ENCODE data around the gene RNASE4. TPM values are rescaled to one million over a fixed set of nuclear protein-coding genes. Genes with fewer than 3 reads are reported as not detected.

RNASE4 gene, protein sequence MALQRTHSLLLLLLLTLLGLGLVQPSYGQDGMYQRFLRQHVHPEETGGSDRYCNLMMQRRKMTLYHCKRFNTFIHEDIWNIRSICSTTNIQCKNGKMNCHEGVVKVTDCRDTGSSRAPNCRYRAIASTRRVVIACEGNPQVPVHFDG
- total RNA-seq (2014; rRNA removed; shearing (Covaris generic)) (1.6 and 2.0 TPM in 2 replicates), polyA plus RNA-seq (2016; fragmentation: Nextera tagmentation; extraction: Ambion mirVana) (0.29 and 0.45 TPM in 2 replicates)
- long read RNA-seq, partial matches to known transcripts: 0 of 3 reads
- long read RNA-seq, other reads (novel, unspliced or antisense): 1 of 3 reads

DNA sequence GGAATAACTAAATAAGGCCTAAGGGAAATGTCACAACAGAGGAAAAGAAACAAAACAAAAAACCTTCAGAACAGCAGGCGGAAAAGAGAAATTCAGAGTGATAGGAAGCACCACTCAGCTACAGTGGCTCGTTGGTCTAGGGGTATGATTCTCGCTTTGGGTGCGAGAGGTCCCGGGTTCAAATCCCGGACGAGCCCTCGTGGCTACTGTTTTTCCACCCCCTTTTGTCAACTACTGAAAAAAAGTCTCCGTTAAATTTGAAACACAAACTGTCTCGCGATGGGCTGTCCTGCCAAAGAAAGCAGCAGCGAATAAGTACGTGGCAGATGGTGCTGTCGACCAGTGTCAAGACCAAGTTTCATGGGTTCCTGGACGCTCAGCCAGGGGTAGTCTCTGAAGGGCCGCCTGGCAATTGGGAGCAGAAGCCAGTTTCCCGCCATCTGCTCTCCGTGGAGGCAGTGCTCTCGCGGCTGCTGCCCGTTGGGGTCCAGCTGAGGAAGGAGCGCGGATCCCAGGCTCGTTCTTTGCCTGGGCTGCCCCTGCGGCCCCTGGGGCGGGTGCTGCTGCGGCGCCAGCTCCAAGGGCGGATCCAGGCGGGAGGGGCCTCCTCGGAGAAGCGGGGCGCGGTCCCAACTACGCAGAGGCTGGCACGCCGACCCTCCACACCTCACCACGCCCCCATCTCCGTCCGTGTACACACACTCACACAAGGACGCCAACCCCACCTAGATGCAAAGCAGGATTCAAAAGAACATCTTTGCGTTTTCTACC lies at the start of gene RNASE4:
TSS of gene RNASE4 (plus strand) at position 670 of the 771 bp plus-strand sequence. CDS start 14,812 bp downstream, outside the sequence.
- peaks cover 27% of the 10 kb centered on the region for H3K4me1 Mint-ChIP-seq
- H3K27ac Mint-ChIP-seq: peak within 1 kb of the TSS; percentile 60; the same call in 1 of the 2 replicates
- TF ChIP-seq CREB1 (CRISPR knock-in tag; IDR thresholded peaks at IDR 0.05; ENCODE audit: low read depth): 0 out of 2 replicates have a peak, but pooled peaks have one; percentile 40
- 0 out of 2 replicates have a peak, but pooled peaks have one; percentile 0 for TF ChIP-seq POLR2AphosphoS5 (IDR thresholded peaks at IDR 0.05; ENCODE audit: low read depth)
- no peak for TF ChIP-seq EZH2phosphoT487 (IDR thresholded peaks at IDR 0.05; ENCODE audit: unreplicated experiment)
- Histone ChIP-seq H3K27ac (ENCODE audit: low read depth) (peak within 1 kb of the TSS; percentile 60), H3K9me2 (ENCODE audit: insufficient read depth) (no peaks in the 10 kb centered on the region), H3K4me2 (peak within 1 kb of the TSS; percentile 80), H3F3A (replicated peaks; ENCODE audit: low read depth) (peaks cover 3% of the 10 kb centered on the region; the same call in 1 of the 2 replicates), H3K27me3 (ENCODE audit: insufficient read depth) (no peaks in the 10 kb centered on the region), H3K36me3 (ENCODE audit: insufficient read depth) (no peaks in the 10 kb centered on the region), H2AFZ (peak within 1 kb of the TSS; percentile 98), H4K20me1 (replicated peaks; ENCODE audit: insufficient read depth) (no peaks in the 10 kb centered on the region), H3K4me3 (peak within 1 kb of the TSS; percentile 92), H3K4me1 (ENCODE audit: insufficient read depth) (peaks cover 9% of the 10 kb centered on the region), H3K79me2 (replicated peaks; ENCODE audit: insufficient read depth) (no peaks in the 10 kb centered on the region)
- DNase-seq (ENCODE audit: low spot score): peak; percentile 87
- H3K4me3 Mint-ChIP-seq: no peak within 1 kb of the TSS
- H3K36me3 Mint-ChIP-seq (ENCODE audit: low read depth): no peaks in the 10 kb centered on the region; the same call in 1 of the 3 replicates
- H3K9me3 Mint-ChIP-seq: no peaks in the 10 kb centered on the region; the same call in 2 of the 3 replicates
- peak; percentile 39 for ATAC-seq
- H3K27me3 Mint-ChIP-seq (ENCODE audit: insufficient read depth, low read depth, poor library complexity): peaks cover 13% of the 10 kb centered on the region

DNA sequence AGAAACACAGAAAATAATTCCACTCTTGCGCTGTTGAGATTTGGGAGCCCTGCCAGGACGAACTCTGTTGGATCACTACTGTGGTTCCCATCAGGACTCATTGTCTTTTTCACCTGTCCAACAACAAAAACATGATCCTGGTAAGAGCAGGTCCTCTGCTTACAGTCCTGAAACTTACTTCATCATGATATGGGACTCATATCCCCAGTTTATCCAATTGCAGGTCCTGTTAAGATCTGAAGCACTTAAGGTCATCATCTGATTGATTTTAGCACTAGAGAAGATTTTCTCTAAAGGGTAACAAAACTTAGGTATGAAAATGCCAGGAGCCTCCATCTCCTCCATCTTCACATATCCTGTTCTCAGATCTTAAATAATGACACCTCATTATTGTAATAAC lies 42.8 kb upstream of the RNASE4 start, which contains the start of gene OR6S1:
TSS of gene OR6S1 (minus strand) at position 101 of the 400 bp plus-strand sequence. CDS start at position 101, 0 bp downstream.
- H3K9me3 Mint-ChIP-seq: no peaks in the 10 kb centered on the region
- no peak within 1 kb of the TSS for H3K27ac Mint-ChIP-seq
- H3K4me2 ChIP-seq: no peak within 1 kb of the TSS
- H3K27me3 ChIP-seq (ENCODE audit: insufficient read depth): no peaks in the 10 kb centered on the region
- ATAC-seq (no peak), DNase-seq (ENCODE audit: low spot score) (no peak)
- no peaks in the 10 kb centered on the region for H3K4me1 ChIP-seq (ENCODE audit: insufficient read depth)
- H2AFZ ChIP-seq: no peak within 1 kb of the TSS
- no peaks in the 10 kb centered on the region for H3K9me2 ChIP-seq (ENCODE audit: insufficient read depth)
- no peak for TF ChIP-seq CREB1 (CRISPR knock-in tag; IDR thresholded peaks at IDR 0.05; ENCODE audit: low read depth)
- TF ChIP-seq POLR2AphosphoS5 (IDR thresholded peaks at IDR 0.05; ENCODE audit: low read depth): no peak
- TF ChIP-seq, protein P1, sequence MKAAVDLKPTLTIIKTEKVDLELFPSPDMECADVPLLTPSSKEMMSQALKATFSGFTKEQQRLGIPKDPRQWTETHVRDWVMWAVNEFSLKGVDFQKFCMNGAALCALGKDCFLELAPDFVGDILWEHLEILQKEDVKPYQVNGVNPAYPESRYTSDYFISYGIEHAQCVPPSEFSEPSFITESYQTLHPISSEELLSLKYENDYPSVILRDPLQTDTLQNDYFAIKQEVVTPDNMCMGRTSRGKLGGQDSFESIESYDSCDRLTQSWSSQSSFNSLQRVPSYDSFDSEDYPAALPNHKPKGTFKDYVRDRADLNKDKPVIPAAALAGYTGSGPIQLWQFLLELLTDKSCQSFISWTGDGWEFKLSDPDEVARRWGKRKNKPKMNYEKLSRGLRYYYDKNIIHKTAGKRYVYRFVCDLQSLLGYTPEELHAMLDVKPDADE (IDR thresholded peaks at IDR 0.05): no peak
- TF ChIP-seq ZNF331 (CRISPR knock-in tag; IDR thresholded peaks at IDR 0.05; ENCODE audit: low read depth): no peak
- no peak for TF ChIP-seq EZH2phosphoT487 (IDR thresholded peaks at IDR 0.05; ENCODE audit: unreplicated experiment)
- H3K4me3 Mint-ChIP-seq: no peak within 1 kb of the TSS
- no peak within 1 kb of the TSS for H3K27ac ChIP-seq (ENCODE audit: low read depth)
- no peaks in the 10 kb centered on the region for H4K20me1 ChIP-seq (replicated peaks; ENCODE audit: insufficient read depth)
- H3K36me3 Mint-ChIP-seq (ENCODE audit: low read depth): no peaks in the 10 kb centered on the region
- no peaks in the 10 kb centered on the region for H3K36me3 ChIP-seq (ENCODE audit: insufficient read depth)
- H3K4me1 Mint-ChIP-seq: no peaks in the 10 kb centered on the region
- H3K79me2 ChIP-seq (replicated peaks; ENCODE audit: insufficient read depth): no peaks in the 10 kb centered on the region
- H3F3A ChIP-seq (replicated peaks; ENCODE audit: low read depth): no peaks in the 10 kb centered on the region
- H3K4me3 ChIP-seq: no peak within 1 kb of the TSS
- H3K27me3 Mint-ChIP-seq (ENCODE audit: insufficient read depth, low read depth, poor library complexity): peaks cover 2% of the 10 kb centered on the region

DNA sequence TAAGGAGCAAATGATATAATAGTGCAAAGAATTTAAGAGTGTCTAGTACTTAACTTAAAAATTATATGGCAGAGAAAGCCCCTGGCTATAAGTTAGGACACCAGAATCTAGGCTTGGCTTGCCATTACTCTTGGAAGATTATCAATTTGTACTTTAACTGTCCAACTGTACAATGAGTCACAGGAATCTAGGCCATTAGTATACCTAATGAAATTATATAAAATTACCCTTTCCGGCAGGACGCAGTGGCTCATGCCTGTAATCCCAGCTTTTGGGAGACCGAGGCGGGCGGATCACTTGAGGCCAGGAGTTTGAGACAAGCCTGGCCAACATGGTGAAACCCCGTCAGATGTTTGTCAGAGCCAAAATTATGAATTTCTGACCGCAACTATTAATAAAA lies 42.2 kb upstream of the RNASE4 start:
- Histone ChIP-seq H3K4me1 (ENCODE audit: insufficient read depth) (no peaks in the 10 kb centered on the region), H3K9me2 (ENCODE audit: insufficient read depth) (no peaks in the 10 kb centered on the region), H3F3A (replicated peaks; ENCODE audit: low read depth) (no peaks in the 10 kb centered on the region), H3K79me2 (replicated peaks; ENCODE audit: insufficient read depth) (no peaks in the 10 kb centered on the region), H4K20me1 (replicated peaks; ENCODE audit: insufficient read depth) (no peaks in the 10 kb centered on the region), H3K27ac (ENCODE audit: low read depth) (no peak overlapping the region), H3K36me3 (ENCODE audit: insufficient read depth) (no peaks in the 10 kb centered on the region), H3K4me3 (no peak overlapping the region), H3K4me2 (no peak overlapping the region), H2AFZ (no peak overlapping the region), H3K27me3 (ENCODE audit: insufficient read depth) (no peaks in the 10 kb centered on the region)
- Mint-ChIP-seq H3K4me1 (no peaks in the 10 kb centered on the region), H3K4me3 (no peak overlapping the region), H3K27ac (no peak overlapping the region), H3K27me3 (ENCODE audit: insufficient read depth, low read depth, poor library complexity) (peaks cover 2% of the 10 kb centered on the region), H3K9me3 (no peaks in the 10 kb centered on the region), H3K36me3 (ENCODE audit: low read depth) (no peaks in the 10 kb centered on the region)
- DNase-seq (ENCODE audit: low spot score) (no peak), ATAC-seq (no peak)
- TF ChIP-seq, protein P2, sequence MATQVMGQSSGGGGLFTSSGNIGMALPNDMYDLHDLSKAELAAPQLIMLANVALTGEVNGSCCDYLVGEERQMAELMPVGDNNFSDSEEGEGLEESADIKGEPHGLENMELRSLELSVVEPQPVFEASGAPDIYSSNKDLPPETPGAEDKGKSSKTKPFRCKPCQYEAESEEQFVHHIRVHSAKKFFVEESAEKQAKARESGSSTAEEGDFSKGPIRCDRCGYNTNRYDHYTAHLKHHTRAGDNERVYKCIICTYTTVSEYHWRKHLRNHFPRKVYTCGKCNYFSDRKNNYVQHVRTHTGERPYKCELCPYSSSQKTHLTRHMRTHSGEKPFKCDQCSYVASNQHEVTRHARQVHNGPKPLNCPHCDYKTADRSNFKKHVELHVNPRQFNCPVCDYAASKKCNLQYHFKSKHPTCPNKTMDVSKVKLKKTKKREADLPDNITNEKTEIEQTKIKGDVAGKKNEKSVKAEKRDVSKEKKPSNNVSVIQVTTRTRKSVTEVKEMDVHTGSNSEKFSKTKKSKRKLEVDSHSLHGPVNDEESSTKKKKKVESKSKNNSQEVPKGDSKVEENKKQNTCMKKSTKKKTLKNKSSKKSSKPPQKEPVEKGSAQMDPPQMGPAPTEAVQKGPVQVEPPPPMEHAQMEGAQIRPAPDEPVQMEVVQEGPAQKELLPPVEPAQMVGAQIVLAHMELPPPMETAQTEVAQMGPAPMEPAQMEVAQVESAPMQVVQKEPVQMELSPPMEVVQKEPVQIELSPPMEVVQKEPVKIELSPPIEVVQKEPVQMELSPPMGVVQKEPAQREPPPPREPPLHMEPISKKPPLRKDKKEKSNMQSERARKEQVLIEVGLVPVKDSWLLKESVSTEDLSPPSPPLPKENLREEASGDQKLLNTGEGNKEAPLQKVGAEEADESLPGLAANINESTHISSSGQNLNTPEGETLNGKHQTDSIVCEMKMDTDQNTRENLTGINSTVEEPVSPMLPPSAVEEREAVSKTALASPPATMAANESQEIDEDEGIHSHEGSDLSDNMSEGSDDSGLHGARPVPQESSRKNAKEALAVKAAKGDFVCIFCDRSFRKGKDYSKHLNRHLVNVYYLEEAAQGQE (IDR thresholded peaks at IDR 0.05; ENCODE audit: unreplicated experiment): no peak
- TF ChIP-seq, protein P3, sequence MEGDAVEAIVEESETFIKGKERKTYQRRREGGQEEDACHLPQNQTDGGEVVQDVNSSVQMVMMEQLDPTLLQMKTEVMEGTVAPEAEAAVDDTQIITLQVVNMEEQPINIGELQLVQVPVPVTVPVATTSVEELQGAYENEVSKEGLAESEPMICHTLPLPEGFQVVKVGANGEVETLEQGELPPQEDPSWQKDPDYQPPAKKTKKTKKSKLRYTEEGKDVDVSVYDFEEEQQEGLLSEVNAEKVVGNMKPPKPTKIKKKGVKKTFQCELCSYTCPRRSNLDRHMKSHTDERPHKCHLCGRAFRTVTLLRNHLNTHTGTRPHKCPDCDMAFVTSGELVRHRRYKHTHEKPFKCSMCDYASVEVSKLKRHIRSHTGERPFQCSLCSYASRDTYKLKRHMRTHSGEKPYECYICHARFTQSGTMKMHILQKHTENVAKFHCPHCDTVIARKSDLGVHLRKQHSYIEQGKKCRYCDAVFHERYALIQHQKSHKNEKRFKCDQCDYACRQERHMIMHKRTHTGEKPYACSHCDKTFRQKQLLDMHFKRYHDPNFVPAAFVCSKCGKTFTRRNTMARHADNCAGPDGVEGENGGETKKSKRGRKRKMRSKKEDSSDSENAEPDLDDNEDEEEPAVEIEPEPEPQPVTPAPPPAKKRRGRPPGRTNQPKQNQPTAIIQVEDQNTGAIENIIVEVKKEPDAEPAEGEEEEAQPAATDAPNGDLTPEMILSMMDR (conservative IDR thresholded peaks at IDR 0.05; ENCODE audit: low read depth in 2 of 2): no peak
- TF ChIP-seq ZNF114 (CRISPR knock-in tag; IDR thresholded peaks at IDR 0.05) (no peak), EZH2phosphoT487 (IDR thresholded peaks at IDR 0.05; ENCODE audit: unreplicated experiment) (no peak)
- TF ChIP-seq, protein P1 (IDR thresholded peaks at IDR 0.05): no peak
